Activated CD8-positive, alpha-beta memory T cell treated with anti-CD3 and anti-CD28 coated beads, Interleukin-2, amount 50 U/mL, for 48 hours (primary cell): Measurements from ENCODE around the gene CRLF2.
A peak's percentile ranks its signal among the peaks of the same experiment; 100 is the strongest.
"Not testable (repeated sequence)": the region's sequence is repeated elsewhere in the genome, so short reads cannot be mapped to it uniquely, and the experiment has no call there.

Experiments used
- DNase-seq: peaks from one replicate; pipeline ENCODE4 v3.0.0-alpha.2; 2020

CRLF2 gene, protein sequence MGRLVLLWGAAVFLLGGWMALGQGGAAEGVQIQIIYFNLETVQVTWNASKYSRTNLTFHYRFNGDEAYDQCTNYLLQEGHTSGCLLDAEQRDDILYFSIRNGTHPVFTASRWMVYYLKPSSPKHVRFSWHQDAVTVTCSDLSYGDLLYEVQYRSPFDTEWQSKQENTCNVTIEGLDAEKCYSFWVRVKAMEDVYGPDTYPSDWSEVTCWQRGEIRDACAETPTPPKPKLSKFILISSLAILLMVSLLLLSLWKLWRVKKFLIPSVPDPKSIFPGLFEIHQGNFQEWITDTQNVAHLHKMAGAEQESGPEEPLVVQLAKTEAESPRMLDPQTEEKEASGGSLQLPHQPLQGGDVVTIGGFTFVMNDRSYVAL

DNA sequence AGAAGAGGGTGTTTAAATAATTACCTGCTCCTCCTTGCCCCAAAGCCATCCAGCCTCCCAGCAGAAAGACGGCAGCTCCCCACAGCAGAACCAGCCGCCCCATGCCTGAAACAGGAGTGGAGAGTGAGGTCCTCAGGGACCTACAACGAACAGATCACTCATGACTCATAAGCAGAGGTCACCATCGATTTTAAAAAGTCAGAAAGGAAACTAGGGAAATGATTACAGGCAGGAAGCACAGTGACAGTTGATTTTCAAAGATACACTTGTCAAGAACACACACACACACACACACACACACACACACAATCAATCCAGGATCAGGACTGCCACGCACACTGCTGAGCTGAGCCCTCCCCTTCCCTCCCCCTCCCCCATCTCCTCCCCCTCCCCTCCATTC, at the start of gene CRLF2:
Gene CRLF2 (minus strand): TSS at position 118 of the 400 bp plus-strand sequence. CDS start 15 bp downstream, at position 103.
- DNase-seq: peak; percentile 64

- not testable (repeated sequence) for DNase-seq
Measured at GRCh38 chrX:1261771-1262170, 49.3 kb upstream of the CRLF2 start.

DNA sequence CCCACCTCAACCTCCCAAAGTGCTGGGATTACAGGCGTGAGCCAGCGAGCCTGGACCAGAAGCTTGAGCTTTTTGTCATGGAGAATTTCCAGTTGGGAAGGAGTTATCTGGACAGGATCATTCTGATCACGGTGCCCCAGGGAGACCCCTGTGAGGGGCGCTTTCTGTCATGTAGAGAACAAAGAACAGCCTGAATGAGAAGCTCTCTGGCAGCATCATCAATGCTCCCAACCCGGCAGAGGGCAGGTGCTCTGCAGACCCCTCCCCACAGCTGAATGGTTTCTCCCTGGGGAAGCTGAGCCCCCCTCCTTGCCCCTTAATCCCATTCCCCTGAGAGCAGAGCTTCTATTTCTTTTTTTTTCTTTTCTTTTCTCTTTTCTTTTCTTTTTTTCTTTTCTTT, 48.8 kb upstream of the CRLF2 start:
- no peak for DNase-seq

- no peak for DNase-seq
Measured at GRCh38 chrX:1252861-1253260, 40.4 kb upstream of the CRLF2 start.

GRCh38 chrX:1249101-1249887, 36.8 kb upstream of the CRLF2 start:
- peak; percentile 74 for DNase-seq

GRCh38 chrX:1248331-1249061, 36.0 kb upstream of the CRLF2 start:
- DNase-seq: peak; percentile 57

GRCh38 chrX:1246816-1247215, 34.4 kb upstream of the CRLF2 start:
- DNase-seq: peak; percentile 99

- DNase-seq: no peak
Measured at GRCh38 chrX:1244164-1245076, 32.0 kb upstream of the CRLF2 start.

DNA sequence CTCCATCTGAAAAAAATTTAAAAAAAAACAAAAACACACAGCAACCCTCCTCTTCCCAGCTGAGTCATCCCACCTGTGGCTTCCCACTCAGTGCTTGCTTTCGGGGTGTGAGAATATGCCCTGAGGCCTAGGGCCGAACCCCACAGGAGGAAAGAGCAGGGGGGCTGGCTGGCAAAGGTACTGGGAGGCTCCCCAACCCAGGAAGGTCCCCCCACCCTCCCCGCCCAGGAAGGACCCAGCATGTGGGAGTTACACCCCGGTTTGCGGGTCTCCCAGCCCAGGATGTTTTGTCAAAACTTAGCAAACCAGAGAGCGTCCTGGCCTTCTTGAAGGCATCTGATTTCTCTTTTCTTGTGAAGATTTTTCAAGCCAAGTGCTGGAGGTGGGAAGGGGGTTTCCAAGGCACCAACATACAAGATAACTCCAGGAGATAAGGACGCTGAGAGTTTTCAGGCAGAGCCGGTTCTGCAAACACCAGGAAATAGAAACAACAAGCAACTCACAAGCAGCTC, 30.5 kb upstream of the CRLF2 start:
- DNase-seq: peak; percentile 63

GRCh38 chrX:1240551-1240950, 28.1 kb upstream of the CRLF2 start:
- not testable (repeated sequence) for DNase-seq

DNA sequence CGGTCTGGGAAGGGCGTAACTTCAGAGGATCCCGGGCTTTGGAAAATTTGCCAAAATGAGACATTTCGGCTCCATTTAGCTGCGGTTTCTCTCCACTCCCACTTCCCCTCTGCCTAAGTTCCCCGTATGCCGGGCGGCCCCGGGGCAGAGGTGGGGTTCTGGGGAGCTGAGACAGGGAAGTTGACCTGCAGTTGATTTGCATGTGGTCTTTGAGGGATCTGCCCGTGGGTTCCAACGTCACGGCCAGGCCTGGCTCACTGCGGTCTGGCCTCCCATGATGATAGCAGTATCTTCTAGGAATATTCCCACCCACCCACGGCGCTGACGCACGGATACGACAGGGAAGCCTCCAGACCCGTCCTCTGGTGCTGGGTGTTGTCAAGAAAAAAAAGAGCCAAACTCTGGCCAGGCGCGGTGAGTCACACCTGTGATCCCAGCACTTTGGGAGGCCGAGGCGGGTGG, 27.3 kb upstream of the CRLF2 start:
- DNase-seq: no peak

- no peak for DNase-seq
Measured at GRCh38 chrX:1231850-1232465, 19.5 kb upstream of the CRLF2 start.

DNA sequence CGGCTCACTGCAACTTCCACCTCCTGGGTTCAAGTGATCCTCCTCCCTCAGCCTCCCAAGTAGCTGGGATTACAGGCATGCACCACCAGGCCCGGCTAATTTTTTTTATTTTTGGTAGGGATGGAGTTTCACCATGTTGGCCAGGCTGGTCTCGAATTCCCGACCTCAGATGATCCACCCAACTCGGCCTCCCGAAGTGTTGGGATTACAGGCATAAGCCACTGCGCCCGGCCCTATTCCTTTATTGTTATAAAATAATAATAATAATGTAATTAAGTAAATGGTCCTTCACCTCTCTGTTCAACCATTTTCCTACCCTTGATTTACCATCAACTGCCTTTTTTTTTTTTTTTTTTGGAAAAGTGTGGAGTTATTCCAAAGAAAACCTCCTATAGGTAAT, 15.7 kb upstream of the CRLF2 start:
- not testable (repeated sequence) for DNase-seq

GRCh38 chrX:1226249-1226648, 13.8 kb upstream of the CRLF2 start:
- DNase-seq: no peak

DNA sequence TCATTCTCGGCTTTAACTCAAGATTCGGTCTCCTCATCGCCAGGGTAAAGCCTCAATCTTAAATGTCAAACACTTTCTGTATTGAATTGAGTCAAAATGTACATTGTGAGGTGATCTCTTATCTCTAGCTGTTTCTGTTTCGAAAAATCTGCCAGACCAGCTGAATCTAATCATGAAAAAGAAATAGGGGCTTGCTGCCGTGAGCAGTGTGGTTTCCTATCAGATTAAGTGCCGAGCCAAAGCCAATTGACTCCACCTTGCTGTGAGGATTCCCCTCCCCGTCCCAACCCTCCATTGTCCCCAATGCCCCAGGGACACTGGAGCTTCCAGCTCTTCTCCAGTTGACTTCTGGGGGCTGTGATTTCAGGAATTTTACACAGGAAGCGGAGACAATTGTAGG, 12.5 kb upstream of the CRLF2 start:
- no peak for DNase-seq

GRCh38 chrX:1223242-1223600, 10.8 kb upstream of the CRLF2 start:
- no peak for DNase-seq

GRCh38 chrX:1222531-1223241, 10.2 kb upstream of the CRLF2 start:
- DNase-seq: no peak

GRCh38 chrX:1221296-1221845, 8.9 kb upstream of the CRLF2 start:
- no peak for DNase-seq

DNA sequence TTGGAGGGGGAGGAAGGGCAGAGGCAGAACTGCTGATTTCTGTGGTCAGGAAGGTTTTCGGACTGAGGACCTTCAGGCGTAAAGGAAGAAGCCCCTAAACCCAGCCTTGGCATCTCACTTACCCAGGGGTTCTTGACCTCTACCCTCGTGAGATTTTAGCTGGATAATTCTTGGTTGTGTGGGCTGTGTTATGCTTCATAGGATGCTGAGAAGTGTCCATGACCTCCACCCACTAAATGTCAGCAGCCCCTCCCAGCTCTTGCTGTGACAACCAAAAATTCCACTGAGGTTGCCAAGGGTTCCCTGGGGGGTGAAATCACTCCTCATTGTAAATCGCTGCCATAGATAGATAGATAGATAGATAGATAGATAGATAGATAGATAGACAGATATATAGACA, 5.8 kb upstream of the CRLF2 start:
- no peak for DNase-seq

- DNase-seq: no peak
Measured at GRCh38 chrX:1215123-1215823, 2.8 kb upstream of the CRLF2 start.
